Peyer's patch (tissue), 4 donors: Measurements from ENCODE around the gene SULT1A2.

Experiments used
- POLR2A ChIP-seq, 2 donors: fragments of 450-650 bp; IDR thresholded peaks; one replicate each; pipeline ENCODE4 v1.5.1; 2017; ENCODE audit warnings: antibody characterized with exemption in 2 of 2, mild to moderate bottlenecking in 2 of 2, moderate library complexity in 2 of 2
- TF ChIP-seq, protein P1 (sequence below), 6 experiments: fragments of 450-650 bp in 4 of 6; fragments of 200-600 bp in 2 of 6; sonication (generic) in 1 of 6; IDR thresholded peaks; one replicate each; pipeline ENCODE4 v1.5.1; 2017 to 2019; ENCODE audit warnings: antibody characterized with exemption in 6 of 6, mild to moderate bottlenecking in 3 of 6, moderate library complexity in 1 of 6

DNA sequence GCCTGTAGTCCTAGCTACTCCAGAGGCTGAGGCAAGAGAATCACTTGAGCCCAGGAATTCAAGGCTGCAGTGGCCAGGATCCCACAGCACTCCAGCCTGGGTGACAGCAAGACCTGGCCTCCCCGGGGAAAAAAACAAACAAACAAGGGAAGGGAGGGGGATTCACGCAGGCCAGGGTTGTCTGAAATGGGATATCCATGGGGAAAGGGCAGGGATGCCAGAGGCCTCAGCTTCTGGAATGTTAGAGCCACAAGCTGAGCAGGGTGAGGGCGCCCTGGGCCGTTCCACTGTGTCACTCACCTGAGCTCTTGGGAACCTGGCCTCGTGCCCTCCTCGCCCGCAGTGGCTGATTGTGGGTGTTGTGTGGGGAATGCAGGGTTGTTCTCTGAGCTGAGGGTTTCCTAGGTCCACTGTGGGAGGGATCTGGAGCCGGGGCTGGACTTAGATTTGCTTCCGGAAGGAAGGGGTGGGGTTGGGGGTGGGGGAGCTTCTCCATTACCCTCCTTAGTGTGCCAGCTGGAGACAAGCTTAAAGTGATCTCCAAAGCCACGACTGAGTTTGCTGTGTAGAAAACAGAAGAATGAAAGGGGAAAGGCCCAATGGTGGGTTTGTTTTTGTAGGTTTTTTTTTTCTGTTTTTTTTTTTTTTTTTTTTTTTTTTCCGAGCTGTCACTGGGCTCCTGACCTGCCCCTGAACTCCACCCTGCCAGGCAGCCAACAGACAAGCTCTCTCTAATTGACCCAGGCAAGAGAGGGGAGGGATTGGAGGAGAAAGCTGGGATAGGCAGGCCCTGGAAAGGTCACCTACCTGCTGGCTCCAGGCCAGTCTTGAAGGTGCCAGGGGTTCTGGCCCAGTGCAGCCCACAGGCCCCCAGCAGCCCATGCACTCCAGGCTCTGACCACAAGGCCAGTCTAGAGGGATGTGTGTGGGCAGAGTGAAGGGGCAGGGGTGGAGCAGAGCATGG is 13.1 kb upstream of the SULT1A2 start, which contains the start of gene SULT1A1:
- peak; percentile 85 for TF ChIP-seq POLR2A (IDR thresholded peaks at IDR 0.05)
- TF ChIP-seq, protein P1, sequence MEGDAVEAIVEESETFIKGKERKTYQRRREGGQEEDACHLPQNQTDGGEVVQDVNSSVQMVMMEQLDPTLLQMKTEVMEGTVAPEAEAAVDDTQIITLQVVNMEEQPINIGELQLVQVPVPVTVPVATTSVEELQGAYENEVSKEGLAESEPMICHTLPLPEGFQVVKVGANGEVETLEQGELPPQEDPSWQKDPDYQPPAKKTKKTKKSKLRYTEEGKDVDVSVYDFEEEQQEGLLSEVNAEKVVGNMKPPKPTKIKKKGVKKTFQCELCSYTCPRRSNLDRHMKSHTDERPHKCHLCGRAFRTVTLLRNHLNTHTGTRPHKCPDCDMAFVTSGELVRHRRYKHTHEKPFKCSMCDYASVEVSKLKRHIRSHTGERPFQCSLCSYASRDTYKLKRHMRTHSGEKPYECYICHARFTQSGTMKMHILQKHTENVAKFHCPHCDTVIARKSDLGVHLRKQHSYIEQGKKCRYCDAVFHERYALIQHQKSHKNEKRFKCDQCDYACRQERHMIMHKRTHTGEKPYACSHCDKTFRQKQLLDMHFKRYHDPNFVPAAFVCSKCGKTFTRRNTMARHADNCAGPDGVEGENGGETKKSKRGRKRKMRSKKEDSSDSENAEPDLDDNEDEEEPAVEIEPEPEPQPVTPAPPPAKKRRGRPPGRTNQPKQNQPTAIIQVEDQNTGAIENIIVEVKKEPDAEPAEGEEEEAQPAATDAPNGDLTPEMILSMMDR (IDR thresholded peaks at IDR 0.05): no peak
